ENCODE results near the gene TRIM66. TPM values are rescaled to one million over a fixed set of nuclear protein-coding genes. Genes with fewer than 3 reads are reported as not detected.

TRIM66 gene
- total RNA-seq, 2 experiments from 2014 or later: 28.1 to 28.2 TPM

GRCh38 chr11:8720868-8721608, 38.6 kb upstream of the TRIM66 start:
- POLR2A ChIA-PET: no interaction called here
- Mint-ChIP-seq H3K36me3 (ENCODE audit: low read depth) (no peaks in the 10 kb centered on the region), H3K27me3 (ENCODE audit: low read depth) (peaks cover 6% of the 10 kb centered on the region)

GRCh38 chr11:8720352-8720751, 37.9 kb upstream of the TRIM66 start:
- H3K27ac Mint-ChIP-seq: no peak overlapping the region
- H3K27me3 Mint-ChIP-seq (ENCODE audit: low read depth): peaks cover 6% of the 10 kb centered on the region
- ATAC-seq (no peak), DNase-seq (no peak)
- H3K4me1 Mint-ChIP-seq (ENCODE audit: low read depth): peaks cover 7% of the 10 kb centered on the region
- no peaks in the 10 kb centered on the region for H3K36me3 Mint-ChIP-seq (ENCODE audit: low read depth)
- no peak overlapping the region for H3K4me3 Mint-ChIP-seq
- CTCF ChIA-PET: no interaction called here
- POLR2A ChIA-PET: no interaction called here
- no peaks in the 10 kb centered on the region for H3K9me3 Mint-ChIP-seq (ENCODE audit: insufficient read depth)

More at GRCh38 chr11:8720868-8721608, 38.6 kb upstream of the TRIM66 start:
- H3K27ac Mint-ChIP-seq: no peak overlapping the region
- ATAC-seq: no peak
- DNase-seq: no peak
- CTCF ChIA-PET: no interaction called here
- H3K9me3 Mint-ChIP-seq (ENCODE audit: insufficient read depth): no peaks in the 10 kb centered on the region
- H3K4me1 Mint-ChIP-seq (ENCODE audit: low read depth): peaks cover 7% of the 10 kb centered on the region
- H3K4me3 Mint-ChIP-seq: no peak overlapping the region

GRCh38 chr11:8719721-8720120, 37.3 kb upstream of the TRIM66 start:
- Mint-ChIP-seq H3K36me3 (ENCODE audit: low read depth) (no peaks in the 10 kb centered on the region), H3K9me3 (ENCODE audit: insufficient read depth) (no peaks in the 10 kb centered on the region), H3K27ac (no peak overlapping the region), H3K4me1 (ENCODE audit: low read depth) (peaks cover 7% of the 10 kb centered on the region), H3K4me3 (no peak overlapping the region), H3K27me3 (ENCODE audit: low read depth) (peaks cover 6% of the 10 kb centered on the region)
- ChIA-PET CTCF (no interaction called here), POLR2A (no interaction called here)
- ATAC-seq (no peak), DNase-seq (no peak)

- H3K9me3 Mint-ChIP-seq (ENCODE audit: insufficient read depth): no peaks in the 10 kb centered on the region
- POLR2A ChIA-PET: no interaction called here
- no peak overlapping the region for H3K27ac Mint-ChIP-seq
- DNase-seq (no peak), ATAC-seq (no peak)
- CTCF ChIA-PET: no interaction called here
- H3K36me3 Mint-ChIP-seq (ENCODE audit: low read depth): no peaks in the 10 kb centered on the region
- H3K4me3 Mint-ChIP-seq: no peak overlapping the region
- peaks cover 7% of the 10 kb centered on the region for H3K4me1 Mint-ChIP-seq (ENCODE audit: low read depth)
- peaks cover 6% of the 10 kb centered on the region for H3K27me3 Mint-ChIP-seq (ENCODE audit: low read depth)
Observed at GRCh38 chr11:8719211-8719649, 36.8 kb upstream of the TRIM66 start.

GRCh38 chr11:8717876-8718753, 35.6 kb upstream of the TRIM66 start:
- H3K4me1 Mint-ChIP-seq (ENCODE audit: low read depth): peaks cover 7% of the 10 kb centered on the region
- peaks cover 6% of the 10 kb centered on the region for H3K27me3 Mint-ChIP-seq (ENCODE audit: low read depth)
- DNase-seq (no peak), ATAC-seq (no peak)
- POLR2A ChIA-PET: no interaction called here
- no peaks in the 10 kb centered on the region for H3K36me3 Mint-ChIP-seq (ENCODE audit: low read depth)
- no peak overlapping the region for H3K27ac Mint-ChIP-seq
- CTCF ChIA-PET: no interaction called here
- no peaks in the 10 kb centered on the region for H3K9me3 Mint-ChIP-seq (ENCODE audit: insufficient read depth)
- H3K4me3 Mint-ChIP-seq: no peak overlapping the region

GRCh38 chr11:8717544-8717875, 35.0 kb upstream of the TRIM66 start:
- CTCF ChIA-PET: no interaction called here
- ATAC-seq: no peak
- no peak for DNase-seq
- Mint-ChIP-seq H3K27me3 (ENCODE audit: low read depth) (peaks cover 6% of the 10 kb centered on the region), H3K4me1 (ENCODE audit: low read depth) (peaks cover 7% of the 10 kb centered on the region), H3K4me3 (no peak overlapping the region), H3K9me3 (ENCODE audit: insufficient read depth) (no peaks in the 10 kb centered on the region), H3K36me3 (ENCODE audit: low read depth) (no peaks in the 10 kb centered on the region), H3K27ac (no peak overlapping the region)
- POLR2A ChIA-PET: no interaction called here

GRCh38 chr11:8715501-8715900, 33.0 kb upstream of the TRIM66 start:
- DNase-seq (no peak), ATAC-seq (no peak)
- ChIA-PET POLR2A (no interaction called here), CTCF (no interaction called here)
- no peak overlapping the region for H3K27ac Mint-ChIP-seq
- H3K36me3 Mint-ChIP-seq (ENCODE audit: low read depth): no peaks in the 10 kb centered on the region
- peaks cover 3% of the 10 kb centered on the region for H3K27me3 Mint-ChIP-seq (ENCODE audit: low read depth)
- no peaks in the 10 kb centered on the region for H3K9me3 Mint-ChIP-seq (ENCODE audit: insufficient read depth)
- H3K4me3 Mint-ChIP-seq: no peak overlapping the region
- H3K4me1 Mint-ChIP-seq (ENCODE audit: low read depth): peaks cover 7% of the 10 kb centered on the region

- no peak overlapping the region for H3K4me3 Mint-ChIP-seq
- no peaks in the 10 kb centered on the region for H3K36me3 Mint-ChIP-seq (ENCODE audit: low read depth)
- no peaks in the 10 kb centered on the region for H3K27me3 Mint-ChIP-seq (ENCODE audit: low read depth)
- no peak for DNase-seq
- no peak for ATAC-seq
- ChIA-PET POLR2A (no interaction called here), CTCF (interaction anchor here (0.7 kb wide), 1 partner anchor 97 kb away, joined by 3 read pairs; no protein-coding TSS in a partner anchor)
- H3K27ac Mint-ChIP-seq: no peak overlapping the region
- peaks cover 7% of the 10 kb centered on the region for H3K4me1 Mint-ChIP-seq (ENCODE audit: low read depth)
- no peaks in the 10 kb centered on the region for H3K9me3 Mint-ChIP-seq (ENCODE audit: insufficient read depth)
Observed at GRCh38 chr11:8714622-8715225, 32.3 kb upstream of the TRIM66 start.

GRCh38 chr11:8713760-8714454, 31.4 kb upstream of the TRIM66 start:
- H3K36me3 Mint-ChIP-seq (ENCODE audit: low read depth): no peaks in the 10 kb centered on the region
- ATAC-seq: no peak

GRCh38 chr11:8712506-8712905, 30.0 kb upstream of the TRIM66 start:
- no peak for DNase-seq
- no peaks in the 10 kb centered on the region for H3K27me3 Mint-ChIP-seq (ENCODE audit: low read depth)
- ATAC-seq: no peak
- no peaks in the 10 kb centered on the region for H3K36me3 Mint-ChIP-seq (ENCODE audit: low read depth)
- ChIA-PET POLR2A (no interaction called here), CTCF (no interaction called here)
- H3K9me3 Mint-ChIP-seq (ENCODE audit: insufficient read depth): no peaks in the 10 kb centered on the region
- no peak overlapping the region for H3K4me3 Mint-ChIP-seq
- peaks cover 5% of the 10 kb centered on the region for H3K4me1 Mint-ChIP-seq (ENCODE audit: low read depth)
- no peak overlapping the region for H3K27ac Mint-ChIP-seq

More at GRCh38 chr11:8713760-8714454, 31.4 kb upstream of the TRIM66 start:
- no peak for DNase-seq
- Mint-ChIP-seq H3K27ac (no peak overlapping the region), H3K9me3 (ENCODE audit: insufficient read depth) (no peaks in the 10 kb centered on the region), H3K4me1 (ENCODE audit: low read depth) (peaks cover 7% of the 10 kb centered on the region), H3K4me3 (no peak overlapping the region), H3K27me3 (ENCODE audit: low read depth) (no peaks in the 10 kb centered on the region)
- POLR2A ChIA-PET: no interaction called here
- CTCF ChIA-PET: no interaction called here

- no peak overlapping the region for H3K27ac Mint-ChIP-seq
- CTCF ChIA-PET: no interaction called here
- no peaks in the 10 kb centered on the region for H3K9me3 Mint-ChIP-seq (ENCODE audit: insufficient read depth)
- H3K4me1 Mint-ChIP-seq (ENCODE audit: low read depth): no peaks in the 10 kb centered on the region
- DNase-seq: no peak
- no peaks in the 10 kb centered on the region for H3K36me3 Mint-ChIP-seq (ENCODE audit: low read depth)
- no peak for ATAC-seq
- H3K27me3 Mint-ChIP-seq (ENCODE audit: low read depth): no peaks in the 10 kb centered on the region
- POLR2A ChIA-PET: no interaction called here
- H3K4me3 Mint-ChIP-seq: no peak overlapping the region
Observed at GRCh38 chr11:8711895-8712442, 29.5 kb upstream of the TRIM66 start.

Data from activated CD8-positive, alpha-beta T cell treated with anti-CD3 and anti-CD28 coated beads, Interleukin-2, amount 10 ng/mL, durations not matched to agents 7 days and 5 days (primary cell).